HCT116 (cell line): ENCODE results near the gene MINDY4.

Experiments used
- EZH2 ChIP-seq: fragments of 200-600 bp; sonication (generic); IDR thresholded peaks from 2 replicates; pipeline ENCODE4 v1.6.1; 2017; ENCODE audit warnings: antibody characterized with exemption, mixed run types
- FOSL1 ChIP-seq: IDR thresholded peaks from 2 replicates; pipeline ENCODE4 v1.6.1; 2012; ENCODE audit warnings: low read depth
- JUND ChIP-seq: IDR thresholded peaks from 2 replicates; pipeline ENCODE4 v1.6.1; 2012
- POLR2AphosphoS5 ChIP-seq: IDR thresholded peaks from 2 replicates; pipeline ENCODE4 v1.6.1; 2011; ENCODE audit warnings: mild to moderate bottlenecking, low read depth, low read length, moderate library complexity
- RAD21 ChIP-seq: IDR thresholded peaks from 2 replicates; pipeline ENCODE4 v1.6.1; 2012; ENCODE audit warnings: low read depth, mild to moderate bottlenecking
- SRF ChIP-seq: IDR thresholded peaks from 2 replicates; pipeline ENCODE4 v1.6.1; 2012; ENCODE audit warnings: low read depth
- TF ChIP-seq, protein P1 (sequence below), 3 experiments: fragments of 200-600 bp in 1 of 3; sonication (generic) in 1 of 3; IDR thresholded peaks in 2 of 3; conservative IDR thresholded peaks in 1 of 3; 2 replicates each; pipeline ENCODE4 v1.5.1; 2012 to 2017; ENCODE audit warnings: low read depth in 2 of 3, low read length in 2 of 3, antibody characterized with exemption in 1 of 3, borderline replicate concordance in 1 of 3, control low read depth in 1 of 3, mild to moderate bottlenecking in 1 of 3, mixed read lengths in 1 of 3, mixed run types in 1 of 3, moderate library complexity in 1 of 3; ENCODE audit not compliant: insufficient read depth in 1 of 3

DNA sequence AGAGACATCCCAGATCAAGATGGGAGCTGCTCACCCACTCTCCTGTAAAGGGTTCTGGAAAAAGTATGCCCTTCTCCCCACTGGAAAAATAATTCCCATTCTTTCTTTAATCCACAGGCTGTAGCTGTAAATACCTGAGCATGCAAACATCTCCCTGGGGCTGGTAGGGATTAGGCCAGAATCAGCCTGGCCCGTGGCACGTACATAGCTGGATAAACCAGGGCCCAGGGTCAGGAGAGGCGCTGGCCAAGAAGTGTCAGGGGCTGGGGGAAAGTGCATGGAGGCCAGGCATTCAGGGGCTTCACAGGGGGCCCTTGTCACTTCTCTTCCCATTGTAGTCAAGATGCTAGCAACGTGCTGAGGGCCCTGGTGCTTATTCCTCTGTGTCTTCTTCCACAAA lies 109.7 kb downstream of the MINDY4 start:
- no peak for TF ChIP-seq EZH2
- no peak for TF ChIP-seq JUND
- no peak for TF ChIP-seq POLR2AphosphoS5
- TF ChIP-seq, protein P1, sequence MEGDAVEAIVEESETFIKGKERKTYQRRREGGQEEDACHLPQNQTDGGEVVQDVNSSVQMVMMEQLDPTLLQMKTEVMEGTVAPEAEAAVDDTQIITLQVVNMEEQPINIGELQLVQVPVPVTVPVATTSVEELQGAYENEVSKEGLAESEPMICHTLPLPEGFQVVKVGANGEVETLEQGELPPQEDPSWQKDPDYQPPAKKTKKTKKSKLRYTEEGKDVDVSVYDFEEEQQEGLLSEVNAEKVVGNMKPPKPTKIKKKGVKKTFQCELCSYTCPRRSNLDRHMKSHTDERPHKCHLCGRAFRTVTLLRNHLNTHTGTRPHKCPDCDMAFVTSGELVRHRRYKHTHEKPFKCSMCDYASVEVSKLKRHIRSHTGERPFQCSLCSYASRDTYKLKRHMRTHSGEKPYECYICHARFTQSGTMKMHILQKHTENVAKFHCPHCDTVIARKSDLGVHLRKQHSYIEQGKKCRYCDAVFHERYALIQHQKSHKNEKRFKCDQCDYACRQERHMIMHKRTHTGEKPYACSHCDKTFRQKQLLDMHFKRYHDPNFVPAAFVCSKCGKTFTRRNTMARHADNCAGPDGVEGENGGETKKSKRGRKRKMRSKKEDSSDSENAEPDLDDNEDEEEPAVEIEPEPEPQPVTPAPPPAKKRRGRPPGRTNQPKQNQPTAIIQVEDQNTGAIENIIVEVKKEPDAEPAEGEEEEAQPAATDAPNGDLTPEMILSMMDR (IDR thresholded peaks at IDR 0.05 in 2 of 3, conservative IDR thresholded peaks at IDR 0.05 in 1 of 3; ENCODE audit: borderline replicate concordance in 1 of 3, insufficient read depth in 1 of 3, low read depth in 2 of 3, low read length in 2 of 3), result no peak
- no peak for TF ChIP-seq SRF
- no peak for TF ChIP-seq RAD21
- no peak for TF ChIP-seq FOSL1
